KOPT-K1 (cell line): ENCODE data around the gene SYNE2.

Source experiments
- H3K27ac ChIP-seq: fragments of 200-600 bp; sonication (generic); 2 replicates; pipeline ENCODE4 v1.5.1; 2016; ENCODE audit warnings: antibody characterized with exemption, mild to moderate bottlenecking, low read depth, low read length; ENCODE audit not compliant: poor library complexity, severe bottlenecking
- H3K36me3 ChIP-seq: fragments of 200-600 bp; sonication (generic); 2 replicates; pipeline ENCODE4 v1.5.1; 2017; ENCODE audit warnings: antibody characterized with exemption, mild to moderate bottlenecking, low read length, moderate library complexity; ENCODE audit not compliant: insufficient read depth
- H3K9me3 ChIP-seq: fragments of 200-600 bp; sonication (generic); 2 replicates; pipeline ENCODE4 v1.5.1; 2017; ENCODE audit warnings: antibody characterized with exemption, low read length, mild to moderate bottlenecking; ENCODE audit not compliant: insufficient read depth, poor library complexity, severe bottlenecking

The SYNE2 gene

DNA sequence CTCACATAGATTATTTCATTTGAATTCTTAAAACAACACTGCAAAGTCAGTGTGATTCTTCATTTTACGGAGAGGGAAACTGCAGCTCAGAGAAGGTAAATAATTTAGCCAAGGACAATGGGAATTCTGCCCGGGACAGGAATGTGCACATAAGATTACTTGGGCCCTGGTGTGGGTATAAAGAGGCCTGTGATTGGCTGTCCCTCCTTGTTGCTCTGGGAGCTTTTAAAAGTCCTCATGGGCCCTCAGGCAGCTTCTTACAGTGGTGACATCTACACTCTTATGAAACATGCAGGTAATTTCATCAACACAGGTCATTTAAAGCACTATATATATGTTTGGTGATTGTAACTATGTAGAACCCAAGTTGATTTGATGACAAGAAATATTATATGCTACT is 341.0 kb downstream of the SYNE2 start:
- H3K9me3 ChIP-seq, result no peaks in the 10 kb centered on the region
- no peak overlapping the region for H3K27ac ChIP-seq

DNA sequence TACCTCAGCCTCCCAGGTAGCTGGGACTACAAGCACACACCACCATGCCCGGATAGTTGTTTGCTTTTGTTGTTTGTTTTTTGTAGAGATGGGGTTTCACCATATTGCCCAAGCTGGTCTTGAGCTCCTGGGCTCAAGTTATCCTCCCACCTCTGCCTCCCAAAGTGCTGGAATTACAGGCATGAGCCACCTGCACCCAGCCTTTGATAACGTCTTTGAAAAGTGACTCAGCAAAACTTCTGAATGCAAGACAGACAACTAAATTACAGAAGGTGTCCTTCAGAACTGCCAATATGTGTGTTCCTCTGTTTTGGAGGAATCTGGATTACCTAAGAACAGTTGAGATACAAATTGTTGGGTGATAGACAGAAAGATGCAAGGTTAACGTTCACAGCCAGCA is 341.6 kb downstream of the SYNE2 start:
- Histone ChIP-seq H3K9me3 (no peaks in the 10 kb centered on the region), H3K27ac (no peak overlapping the region), H3K36me3 (peaks cover 43% of the 10 kb centered on the region)

More for the DNA sequence above, 341.0 kb downstream of the SYNE2 start:
- peaks cover 49% of the 10 kb centered on the region for H3K36me3 ChIP-seq

DNA sequence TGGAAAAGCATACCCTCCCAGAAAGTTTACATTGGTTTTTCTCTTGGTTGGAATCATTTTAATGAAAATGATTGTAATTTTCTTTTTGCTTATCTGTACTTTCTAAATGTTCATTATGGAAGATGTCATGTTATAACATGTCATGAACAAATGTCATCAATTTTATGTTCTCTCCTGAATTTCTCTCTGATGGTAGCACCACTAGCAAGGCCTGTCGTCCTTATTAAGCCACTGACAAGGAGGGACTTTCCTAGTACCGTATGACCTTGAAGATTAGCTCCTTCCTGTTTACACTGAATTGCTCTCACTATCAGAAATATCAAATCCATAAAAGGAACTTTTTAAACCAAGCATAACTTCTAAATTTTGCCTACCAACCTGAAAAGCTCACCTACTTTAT is 342.4 kb downstream of the SYNE2 start:
- Histone ChIP-seq H3K36me3 (peaks cover 35% of the 10 kb centered on the region), H3K27ac (no peak overlapping the region), H3K9me3 (no peaks in the 10 kb centered on the region)

DNA sequence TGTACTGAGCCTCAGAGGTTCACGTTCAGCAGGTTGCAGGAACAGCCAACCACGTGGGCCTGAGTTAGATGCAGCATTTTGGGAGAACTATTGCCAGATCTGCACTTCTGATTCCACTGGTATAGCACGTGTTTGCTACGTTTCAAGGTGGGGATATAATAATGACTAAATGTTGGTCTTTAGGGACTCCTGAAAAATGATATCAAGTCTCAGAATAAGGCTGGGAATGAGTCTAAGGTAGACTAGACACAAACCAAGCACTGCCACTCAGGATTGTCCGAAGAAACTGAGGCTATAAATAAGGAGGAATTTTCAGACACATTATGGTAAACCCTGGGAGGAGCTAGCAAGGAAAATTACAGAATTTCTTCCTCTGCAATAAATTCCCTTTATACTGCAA is 343.3 kb downstream of the SYNE2 start:
- H3K27ac ChIP-seq, result no peak overlapping the region
- peaks cover 28% of the 10 kb centered on the region; the same call in 1 of the 2 replicates for H3K36me3 ChIP-seq
- no peaks in the 10 kb centered on the region for H3K9me3 ChIP-seq

DNA sequence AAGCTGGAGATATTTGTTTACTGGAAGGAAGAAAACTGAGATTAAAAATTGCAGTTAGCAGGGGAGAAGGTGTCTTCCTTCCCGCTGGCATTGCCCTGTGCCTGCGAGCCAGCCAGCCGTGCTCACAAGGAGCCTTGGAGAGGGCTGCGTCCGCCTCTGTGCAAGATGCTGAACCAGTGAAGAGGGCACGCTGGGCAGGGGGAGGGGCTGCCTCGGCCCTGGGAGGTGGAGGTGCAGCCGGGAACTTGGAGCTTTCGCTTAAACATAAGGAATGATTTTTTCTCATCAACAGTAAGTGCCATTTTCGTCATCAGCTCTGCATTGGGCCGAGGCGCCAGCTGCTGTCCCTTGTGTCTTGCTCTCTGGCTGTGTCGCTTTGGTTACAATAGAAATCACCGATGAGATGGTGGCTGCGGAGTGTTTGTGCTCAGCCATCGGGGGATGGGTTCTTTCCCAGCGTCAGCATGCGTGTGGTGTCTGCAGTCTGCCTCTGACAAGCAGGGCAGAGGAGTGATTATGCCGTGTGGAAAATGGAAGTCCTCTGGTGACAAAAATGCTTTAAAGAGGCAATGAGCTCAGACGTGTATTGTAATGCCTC is 344.1 kb downstream of the SYNE2 start:
- Histone ChIP-seq H3K27ac (no peak overlapping the region), H3K9me3 (no peaks in the 10 kb centered on the region), H3K36me3 (peaks cover 20% of the 10 kb centered on the region; the same call in 1 of the 2 replicates)

DNA sequence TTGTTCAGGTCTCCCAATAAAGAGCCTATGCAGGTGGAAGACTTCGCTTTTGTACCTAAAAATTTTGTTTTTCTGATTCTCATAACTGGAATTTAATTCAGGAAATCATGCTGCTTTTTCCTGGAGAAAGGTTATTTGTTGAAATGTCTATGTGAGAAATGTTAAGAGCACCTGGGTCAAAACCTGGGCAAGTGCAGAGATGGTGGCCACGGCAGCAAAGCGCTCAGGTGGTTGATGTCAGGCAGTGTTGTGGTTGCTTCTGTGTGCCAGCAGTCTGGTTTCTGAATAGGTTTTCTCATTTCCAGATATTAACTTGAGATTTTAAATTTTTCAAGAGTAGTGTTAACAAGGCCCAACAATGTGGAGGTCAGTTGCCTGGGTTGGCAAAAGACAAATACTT is 345.2 kb downstream of the SYNE2 start:
- H3K9me3 ChIP-seq, result no peaks in the 10 kb centered on the region
- H3K27ac ChIP-seq, result no peak overlapping the region
- H3K36me3 ChIP-seq, result peaks cover 9% of the 10 kb centered on the region; the same call in 1 of the 2 replicates

DNA sequence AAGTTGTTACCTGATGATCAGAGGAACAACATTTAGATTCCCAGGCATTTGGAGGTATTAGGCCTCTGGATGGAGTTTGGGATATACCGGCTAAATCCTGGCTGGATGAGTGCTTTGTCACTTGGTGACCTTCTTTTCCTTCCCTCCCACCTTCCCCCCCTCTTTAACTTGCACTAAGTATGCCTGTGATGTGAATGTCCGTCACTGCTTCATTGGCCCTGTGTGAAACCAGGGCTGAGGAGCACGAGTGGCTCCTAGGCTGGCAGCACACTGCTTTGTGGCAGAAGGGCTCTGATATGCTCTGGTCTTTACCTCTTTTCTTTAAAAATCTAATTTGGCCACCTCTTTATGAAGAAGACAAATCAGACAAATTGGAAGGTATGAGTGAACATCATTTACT is 345.7 kb downstream of the SYNE2 start:
- Histone ChIP-seq H3K36me3 (peaks cover 5% of the 10 kb centered on the region; the same call in 1 of the 2 replicates), H3K9me3 (no peaks in the 10 kb centered on the region), H3K27ac (no peak overlapping the region)

DNA sequence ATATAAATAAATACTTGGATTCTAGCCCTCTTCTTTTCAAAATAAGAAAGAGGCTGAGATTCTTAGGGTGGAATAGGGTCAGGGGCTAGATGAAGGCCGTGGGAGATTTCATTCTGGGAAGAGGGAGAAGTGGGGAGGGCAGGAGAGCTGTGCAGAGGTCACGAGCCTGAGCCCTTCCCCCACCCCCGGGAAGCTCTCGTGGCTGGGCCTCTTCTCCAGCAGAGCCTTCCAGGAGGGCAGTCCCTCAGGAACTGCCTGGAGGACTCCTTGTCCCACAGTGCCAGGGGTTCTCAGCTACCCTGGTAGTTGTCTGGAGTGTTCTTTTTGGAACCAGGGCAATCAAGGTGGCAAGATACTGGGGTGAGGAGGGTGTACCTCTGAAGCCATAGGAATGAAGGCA is 347.4 kb downstream of the SYNE2 start:
- H3K9me3 ChIP-seq, result no peaks in the 10 kb centered on the region

DNA sequence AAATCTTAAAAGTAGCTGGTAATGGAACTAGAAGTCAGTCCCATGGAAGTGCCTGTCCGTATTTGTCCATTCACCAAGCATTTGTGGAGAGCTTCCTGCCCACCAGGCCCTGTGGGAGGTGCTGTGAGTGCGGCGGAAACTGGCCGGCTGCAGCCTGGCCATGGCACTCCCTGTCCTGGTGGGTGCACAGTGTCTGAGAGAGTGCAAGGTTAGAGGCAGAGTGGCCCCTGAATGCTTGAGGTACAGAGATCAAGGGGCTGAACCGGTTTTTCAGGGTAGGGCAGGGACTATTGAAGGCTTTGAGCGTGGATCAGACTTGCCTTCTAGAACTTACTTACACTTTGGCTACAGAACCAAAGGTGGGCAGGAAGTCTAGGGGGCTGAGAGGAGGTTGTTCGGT is 348.5 kb downstream of the SYNE2 start:
- Histone ChIP-seq H3K9me3 (no peaks in the 10 kb centered on the region), H3K27ac (no peak overlapping the region), H3K36me3 (no peaks in the 10 kb centered on the region; the same call in 1 of the 2 replicates)

More for the DNA sequence above, 347.4 kb downstream of the SYNE2 start:
- Histone ChIP-seq H3K27ac (no peak overlapping the region), H3K36me3 (no peaks in the 10 kb centered on the region; the same call in 1 of the 2 replicates)

DNA sequence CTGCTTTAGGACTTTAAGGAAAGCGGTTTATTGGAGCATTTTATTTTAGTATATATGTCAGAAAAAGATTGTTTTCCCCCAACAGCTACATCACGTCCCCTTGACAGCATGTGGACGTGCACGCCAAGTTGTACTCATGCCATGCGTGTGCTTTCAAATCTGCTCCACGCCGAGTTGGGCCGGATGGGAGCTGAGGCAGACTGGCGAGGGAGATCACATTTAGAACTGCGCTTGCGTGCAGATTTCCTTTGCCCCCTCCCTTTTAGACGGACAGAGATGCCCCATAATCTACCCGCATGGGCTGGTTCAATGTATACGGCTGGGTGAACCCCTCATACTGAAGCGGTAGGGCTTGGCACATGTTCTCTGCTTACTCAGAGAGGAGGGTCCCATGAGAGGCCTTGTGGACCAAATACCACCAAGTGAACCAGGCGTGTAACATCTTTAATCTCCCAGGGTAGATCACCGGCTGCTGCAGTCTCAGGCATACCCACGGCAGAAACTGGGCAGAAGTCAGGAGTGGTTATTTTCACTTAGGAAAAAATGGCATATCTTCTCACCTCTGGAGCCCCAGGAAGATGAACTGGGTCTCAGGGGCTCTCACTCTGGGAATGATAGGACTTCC is 349.2 kb downstream of the SYNE2 start:
- Histone ChIP-seq H3K9me3 (no peaks in the 10 kb centered on the region), H3K36me3 (no peaks in the 10 kb centered on the region; the same call in 1 of the 2 replicates), H3K27ac (no peak overlapping the region)

DNA sequence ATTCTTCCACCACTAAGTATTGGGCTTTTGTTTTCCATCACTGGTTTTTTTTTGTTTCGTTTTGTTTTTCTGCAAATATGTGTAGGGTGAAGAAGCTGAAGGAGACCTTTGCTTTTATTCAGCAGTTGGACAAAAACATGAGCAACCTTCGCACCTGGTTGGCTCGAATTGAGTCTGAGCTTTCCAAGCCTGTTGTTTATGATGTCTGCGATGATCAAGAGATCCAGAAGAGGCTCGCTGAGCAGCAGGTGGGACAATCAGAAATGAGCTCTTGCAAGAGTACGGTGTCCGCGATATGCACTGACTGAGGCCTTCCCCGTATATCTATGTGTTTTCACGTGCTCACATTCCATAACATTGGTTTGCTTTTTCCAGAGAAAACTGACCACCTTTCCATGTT is 349.9 kb downstream of the SYNE2 start:
- Histone ChIP-seq H3K9me3 (no peaks in the 10 kb centered on the region), H3K27ac (no peak overlapping the region), H3K36me3 (no peaks in the 10 kb centered on the region; the same call in 1 of the 2 replicates)

DNA sequence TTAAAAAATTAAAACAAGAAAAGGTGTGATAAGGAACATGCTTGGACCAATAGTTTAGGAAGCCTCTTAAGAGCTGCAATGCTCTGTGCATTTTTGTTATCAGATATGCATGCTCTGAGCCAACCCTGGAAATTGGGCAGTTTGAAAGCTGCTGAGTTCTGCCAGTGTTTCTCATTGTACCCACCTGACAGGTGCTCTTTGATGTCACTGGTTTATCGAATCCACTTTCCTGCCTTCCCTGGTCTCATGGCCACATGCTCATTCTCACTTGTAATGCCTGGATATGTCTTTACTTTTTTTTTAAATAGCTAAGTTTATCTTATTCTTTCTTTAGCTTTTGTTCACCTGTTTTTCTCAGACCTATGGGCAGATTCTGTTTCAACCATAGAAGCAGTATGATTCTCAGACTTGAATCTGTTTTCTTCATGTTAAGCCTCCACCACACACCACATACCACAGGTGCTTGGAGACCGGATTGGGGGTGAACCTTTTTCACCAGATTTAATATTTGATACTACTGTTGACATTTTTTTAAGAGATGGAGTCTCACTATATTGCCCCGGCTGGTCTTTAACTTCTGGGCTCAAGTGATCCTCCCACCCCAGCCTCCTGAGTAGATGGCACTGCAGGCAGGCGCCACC is 350.7 kb downstream of the SYNE2 start:
- no peak overlapping the region for H3K27ac ChIP-seq
- H3K36me3 ChIP-seq, result peaks cover 5% of the 10 kb centered on the region
- H3K9me3 ChIP-seq, result no peaks in the 10 kb centered on the region

DNA sequence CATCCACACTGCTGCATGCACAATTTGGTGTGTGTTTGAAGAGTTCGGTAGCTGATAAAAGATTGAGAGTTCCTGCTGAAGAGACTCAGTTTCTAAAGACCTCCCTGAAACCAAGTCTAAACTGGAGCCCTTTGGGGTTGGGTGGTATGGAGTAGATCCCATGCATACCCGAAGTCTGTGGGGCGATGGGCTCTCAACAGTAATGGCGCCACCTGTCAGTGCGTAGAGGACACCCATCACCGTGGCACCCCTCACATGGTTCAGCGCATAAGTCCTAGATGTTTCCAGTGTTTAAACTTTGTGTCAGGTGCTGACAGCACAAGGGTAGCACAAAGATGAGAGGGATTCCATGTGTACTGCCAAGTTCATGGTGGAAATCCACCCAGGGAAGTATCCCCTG is 355.5 kb downstream of the SYNE2 start:
- Histone ChIP-seq H3K36me3 (peaks cover 50% of the 10 kb centered on the region), H3K9me3 (no peaks in the 10 kb centered on the region), H3K27ac (no peak overlapping the region)

DNA sequence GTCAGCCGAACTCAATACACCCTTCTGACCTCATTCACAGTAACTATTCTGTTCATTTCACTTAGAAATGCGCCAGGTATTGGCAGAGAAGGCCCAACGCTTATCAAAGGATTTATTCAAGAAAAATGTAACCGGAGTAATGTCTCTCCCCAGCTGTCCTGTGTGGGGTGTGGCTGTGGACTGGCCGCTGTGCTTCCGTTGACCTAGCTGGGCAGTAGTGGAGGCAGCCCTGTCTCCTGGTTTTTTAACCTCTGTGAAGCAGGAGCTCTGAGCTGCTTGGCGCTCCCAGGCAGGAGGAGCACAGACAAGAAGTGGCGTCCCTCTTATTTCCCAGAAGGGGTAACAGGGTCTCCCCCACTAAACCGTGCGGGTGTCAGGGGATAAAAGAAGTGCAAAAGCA is 356.2 kb downstream of the SYNE2 start:
- Histone ChIP-seq H3K36me3 (peaks cover 57% of the 10 kb centered on the region), H3K9me3 (no peaks in the 10 kb centered on the region), H3K27ac (no peak overlapping the region)

DNA sequence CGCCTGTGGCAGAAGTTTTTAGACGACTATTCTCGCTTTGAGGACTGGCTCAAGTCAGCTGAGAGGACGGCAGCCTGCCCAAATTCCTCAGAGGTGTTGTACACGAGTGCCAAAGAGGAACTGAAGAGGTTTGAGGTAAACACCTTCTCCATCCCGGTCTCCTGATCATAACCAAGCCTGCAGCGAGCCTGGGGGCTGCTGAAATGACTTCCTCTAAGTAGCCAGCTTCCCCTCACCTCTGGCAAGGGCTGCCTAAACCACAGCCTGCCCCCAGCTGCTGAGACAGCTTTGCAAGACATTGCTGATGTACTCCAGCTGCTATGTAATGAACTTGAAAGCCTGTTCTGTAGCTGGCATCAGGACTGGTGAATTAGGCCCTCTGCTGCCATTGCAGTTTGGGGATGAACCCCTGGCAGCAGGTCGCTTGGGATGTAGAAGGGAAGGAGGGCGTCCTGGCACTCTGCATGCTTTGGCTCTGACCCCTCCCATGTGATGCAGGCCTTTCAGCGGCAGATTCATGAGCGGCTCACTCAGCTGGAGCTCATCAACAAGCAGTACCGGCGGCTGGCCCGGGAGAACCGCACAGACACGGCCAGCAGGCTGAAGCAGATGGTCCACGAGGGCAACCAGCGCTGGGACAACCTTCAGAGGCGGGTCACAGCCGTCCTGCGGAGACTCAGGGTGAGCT is 356.8 kb downstream of the SYNE2 start:
- H3K9me3 ChIP-seq, result no peaks in the 10 kb centered on the region
- H3K27ac ChIP-seq, result no peak overlapping the region
- peaks cover 64% of the 10 kb centered on the region for H3K36me3 ChIP-seq
